ENCODE measurements around the gene DRP2. TPM values are rescaled to one million over a fixed set of nuclear protein-coding genes. Genes with fewer than 3 reads are reported as not detected.

Gene DRP2
- total RNA-seq, 1 experiment from 2014 or later, result 0.08 TPM

Small RNA genes lying within 50 kb of the gene (small RNA-seq; reads per million reads assigned to genes)
- gene Z70280.1, result 0 reads per million in 2 experiments

Other genes with a start within 250 kb of the DRP2 start
- 10.2 and 10.6 TPM in 2 replicates for gene TRMT2B, start 167.7 kb upstream of the DRP2 start, total RNA-seq (2014; rRNA removed; shearing (Covaris generic))
- gene TMEM35A, start 140.9 kb upstream of the DRP2 start, total RNA-seq (2014; rRNA removed; shearing (Covaris generic)), result not detected in 2 replicates
- gene CENPI, start 121.6 kb upstream of the DRP2 start, total RNA-seq (2014; rRNA removed; shearing (Covaris generic)), result 19.6 and 20.8 TPM in 2 replicates
- gene TAF7L, start 71.5 kb downstream of the DRP2 start, total RNA-seq (2014; rRNA removed; shearing (Covaris generic)), result 1.1 and 3.0 TPM in 2 replicates
- gene TIMM8A, start 129.0 kb downstream of the DRP2 start, total RNA-seq (2014; rRNA removed; shearing (Covaris generic)), result 5.8 and 7.0 TPM in 2 replicates
- gene BTK, start 166.4 kb downstream of the DRP2 start, total RNA-seq (2014; rRNA removed; shearing (Covaris generic)), result 1.3 and 2.9 TPM in 2 replicates
- gene RPL36A, start 171.2 kb downstream of the DRP2 start, total RNA-seq (2014; rRNA removed; shearing (Covaris generic)), result 2,136 and 2,368 TPM in 2 replicates
- gene GLA, start 188.1 kb downstream of the DRP2 start, total RNA-seq (2014; rRNA removed; shearing (Covaris generic)), result 201 and 207 TPM in 2 replicates
- 70.7 and 79.3 TPM in 2 replicates for gene HNRNPH2, start 188.4 kb downstream of the DRP2 start, total RNA-seq (2014; rRNA removed; shearing (Covaris generic))

Measured in SK-MEL-5 (cell line).